WI38 (cell line): ENCODE results near the gene B4GALT6.

Experiments used
- H3K4me3 ChIP-seq: 2 replicates; pipeline ENCODE4 v1.5.1; 2011; ENCODE audit warnings: low read depth, mild to moderate bottlenecking, control low read depth, low read length
- TF ChIP-seq, protein P1 (sequence below): IDR thresholded peaks from 2 replicates; pipeline ENCODE4 v1.5.1; 2012; ENCODE audit warnings: low read depth, mild to moderate bottlenecking, control low read depth, low read length

The B4GALT6 gene

DNA sequence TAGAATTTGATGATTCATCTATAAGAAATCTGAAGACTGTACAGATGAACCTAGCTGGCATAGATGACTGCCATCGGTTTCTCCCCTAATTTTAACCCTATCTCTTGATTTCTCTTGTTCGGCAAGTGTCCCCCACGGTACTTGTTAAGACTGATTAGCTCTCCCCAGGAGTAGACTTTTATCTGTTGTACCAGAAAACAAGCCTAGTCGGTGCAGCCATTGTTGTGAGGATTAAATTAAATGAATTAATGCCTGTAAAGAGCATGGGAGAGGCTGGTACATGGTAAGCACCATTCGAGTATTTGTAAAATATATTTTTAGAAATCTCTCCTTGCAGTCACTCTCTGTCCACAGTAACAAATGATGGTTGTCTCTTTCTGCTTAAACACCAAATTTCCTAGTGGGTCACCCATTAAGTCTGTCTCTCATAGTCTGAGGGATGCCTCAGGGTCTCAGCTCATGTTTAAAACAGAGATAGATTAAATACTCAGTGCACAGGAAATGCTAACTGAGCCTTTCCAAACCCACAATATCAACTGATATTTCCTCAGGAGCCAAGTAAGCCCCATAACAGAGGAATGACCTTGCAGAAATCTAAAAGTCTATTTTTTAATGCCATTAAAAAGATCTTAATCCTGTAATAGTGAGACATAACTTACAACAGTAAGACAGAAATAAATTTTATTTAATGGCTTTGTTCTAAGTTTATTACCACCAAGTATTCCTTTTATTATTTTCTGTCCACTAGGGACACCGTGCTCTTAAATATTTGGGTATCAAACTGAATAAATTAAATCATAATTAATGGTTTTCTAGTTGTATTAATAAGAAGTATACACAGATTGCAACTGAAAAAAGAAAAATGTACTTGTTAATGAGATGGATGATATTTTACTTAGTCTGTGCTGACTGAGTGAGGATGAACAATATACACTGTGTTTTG, 2.9 kb upstream of the B4GALT6 start:
- TF ChIP-seq, protein P1, sequence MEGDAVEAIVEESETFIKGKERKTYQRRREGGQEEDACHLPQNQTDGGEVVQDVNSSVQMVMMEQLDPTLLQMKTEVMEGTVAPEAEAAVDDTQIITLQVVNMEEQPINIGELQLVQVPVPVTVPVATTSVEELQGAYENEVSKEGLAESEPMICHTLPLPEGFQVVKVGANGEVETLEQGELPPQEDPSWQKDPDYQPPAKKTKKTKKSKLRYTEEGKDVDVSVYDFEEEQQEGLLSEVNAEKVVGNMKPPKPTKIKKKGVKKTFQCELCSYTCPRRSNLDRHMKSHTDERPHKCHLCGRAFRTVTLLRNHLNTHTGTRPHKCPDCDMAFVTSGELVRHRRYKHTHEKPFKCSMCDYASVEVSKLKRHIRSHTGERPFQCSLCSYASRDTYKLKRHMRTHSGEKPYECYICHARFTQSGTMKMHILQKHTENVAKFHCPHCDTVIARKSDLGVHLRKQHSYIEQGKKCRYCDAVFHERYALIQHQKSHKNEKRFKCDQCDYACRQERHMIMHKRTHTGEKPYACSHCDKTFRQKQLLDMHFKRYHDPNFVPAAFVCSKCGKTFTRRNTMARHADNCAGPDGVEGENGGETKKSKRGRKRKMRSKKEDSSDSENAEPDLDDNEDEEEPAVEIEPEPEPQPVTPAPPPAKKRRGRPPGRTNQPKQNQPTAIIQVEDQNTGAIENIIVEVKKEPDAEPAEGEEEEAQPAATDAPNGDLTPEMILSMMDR: no peak
- H3K4me3 ChIP-seq: no peak overlapping the region

GRCh38 chr18:31686572-31686971, 2.2 kb upstream of the B4GALT6 start:
- no peak overlapping the region for H3K4me3 ChIP-seq
- TF ChIP-seq, protein P1: no peak

DNA sequence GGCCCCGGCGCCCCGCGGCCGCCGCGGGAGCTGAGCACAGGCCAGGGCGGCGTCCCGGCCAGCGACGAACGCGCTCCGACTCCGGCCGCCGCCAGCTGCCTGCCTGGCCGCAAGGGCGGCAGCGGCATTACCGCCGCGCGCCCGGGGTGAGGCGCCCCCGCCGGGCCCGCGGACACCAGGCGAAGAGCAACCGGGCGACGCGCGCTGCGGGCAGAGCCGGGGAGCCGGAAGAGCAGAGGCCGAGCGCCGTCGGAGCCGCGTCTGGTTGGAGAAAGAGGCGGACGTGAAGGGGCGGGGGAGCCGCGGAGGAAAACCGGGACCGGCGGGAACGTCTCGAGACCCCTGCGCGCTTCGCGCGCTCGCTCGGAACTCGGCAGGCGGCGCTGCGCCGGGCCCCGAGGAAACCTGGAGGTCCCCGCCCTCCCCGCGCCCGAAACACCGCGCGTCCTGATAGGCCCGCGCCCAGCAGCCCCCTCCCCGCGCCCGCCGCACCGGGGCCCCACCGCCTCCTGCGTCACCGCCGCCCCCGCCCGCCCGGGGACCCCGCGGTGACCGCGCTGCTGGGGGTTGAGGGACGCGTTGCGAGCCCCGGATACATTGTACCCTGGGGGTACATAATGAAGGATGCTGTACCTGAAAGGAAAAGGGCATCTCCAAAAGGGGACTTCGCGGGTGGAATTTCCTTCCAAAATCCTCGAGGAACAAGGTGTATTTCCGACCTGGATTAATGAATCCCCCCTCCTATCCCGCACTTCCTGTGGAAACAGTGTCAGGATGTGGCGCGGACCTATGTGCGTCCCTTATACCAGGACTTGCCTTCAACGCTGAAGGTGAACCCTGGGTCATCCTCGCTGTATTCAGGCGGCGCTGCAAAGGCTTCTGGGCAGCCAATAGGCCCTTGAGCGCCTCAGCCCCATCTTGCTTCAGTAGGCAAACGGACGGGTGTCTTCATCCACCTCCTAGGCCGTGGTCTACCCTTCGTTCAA, 1.0 kb upstream of the B4GALT6 start:
- TF ChIP-seq, protein P1: no peak
- H3K4me3 ChIP-seq: no peak overlapping the region

GRCh38 chr18:31683968-31684278, 458 bp downstream of the B4GALT6 start:
- TF ChIP-seq, protein P1: no peak
- H3K4me3 ChIP-seq: no peak overlapping the region

DNA sequence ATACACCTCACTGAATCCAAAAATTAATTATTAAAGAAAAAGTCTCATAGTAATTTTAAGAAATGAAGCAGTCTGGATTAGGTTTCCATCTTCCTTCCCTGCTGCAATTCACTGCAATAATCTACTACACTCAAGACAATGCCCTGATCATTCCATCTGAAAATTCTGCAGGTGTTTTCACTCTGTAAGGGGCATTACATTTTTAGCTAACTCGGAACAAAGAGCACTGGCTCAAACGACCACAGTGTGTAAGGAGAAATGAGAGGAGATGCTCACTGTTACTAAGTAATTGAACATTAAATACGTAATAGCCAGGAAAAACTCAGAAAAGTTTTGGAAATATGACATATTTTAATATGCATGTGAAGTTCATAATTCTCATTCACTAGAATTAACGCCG, 1.3 kb downstream of the B4GALT6 start:
- TF ChIP-seq, protein P1: no peak
- H3K4me3 ChIP-seq: no peak overlapping the region

- TF ChIP-seq, protein P1: no peak
- H3K4me3 ChIP-seq: no peak overlapping the region
Measured at GRCh38 chr18:31680831-31681568, 3.4 kb downstream of the B4GALT6 start.
